DMS 273 (cell line): ENCODE results near the gene DVL1.

ENCODE experiments used
- DNase-seq: peaks from one replicate; lab custom pipeline; 2025; ENCODE audit not compliant: unreplicated experiment; lab: John Stamatoyannopoulos, UW

Gene DVL1

GRCh38 chr1:1312450-1313314 lies 36.5 kb downstream of the DVL1 start:
- DNase-seq = no peak

GRCh38 chr1:1311107-1312104 lies 37.8 kb downstream of the DVL1 start:
- DNase-seq = no peak

GRCh38 chr1:1310476-1311053 lies 38.7 kb downstream of the DVL1 start:
- no peak for DNase-seq

- DNase-seq = no peak
These were observed 39.2 kb downstream of the DVL1 start for GRCh38 chr1:1310109-1310385.

GRCh38 chr1:1309251-1310108 lies 39.7 kb downstream of the DVL1 start:
- DNase-seq = peak; percentile 72

GRCh38 chr1:1308756-1309250 lies 40.4 kb downstream of the DVL1 start:
- peak; percentile 74 for DNase-seq

- peak; percentile 98 for DNase-seq
These were observed 41.1 kb downstream of the DVL1 start, which contains the start of the genes ACAP3 and PUSL1 for GRCh38 chr1:1307923-1308755. TSS of gene ACAP3 (minus strand) at chr1:1307930. CDS start at chr1:1307815, 115 bp downstream. TSS of gene PUSL1 (plus strand) at chr1:1308597. CDS start at chr1:1308644, 47 bp downstream.

GRCh38 chr1:1307261-1307922 lies 41.8 kb downstream of the DVL1 start:
- DNase-seq = peak; percentile 59

- peak; percentile 68 for DNase-seq
These were observed 42.5 kb downstream of the DVL1 start for GRCh38 chr1:1306661-1307260.

GRCh38 chr1:1306070-1306660 lies 43.1 kb downstream of the DVL1 start:
- peak; percentile 80 for DNase-seq

GRCh38 chr1:1305300-1306069 lies 43.7 kb downstream of the DVL1 start:
- DNase-seq = peak; percentile 96

GRCh38 chr1:1304331-1305299 lies 44.6 kb downstream of the DVL1 start:
- peak; percentile 97 for DNase-seq

GRCh38 chr1:1303736-1304135 lies 45.5 kb downstream of the DVL1 start:
- DNase-seq = no peak

GRCh38 chr1:1302951-1303509 lies 46.2 kb downstream of the DVL1 start:
- peak; percentile 65 for DNase-seq

- peak; percentile 53 for DNase-seq
These were observed 47.2 kb downstream of the DVL1 start for GRCh38 chr1:1302006-1302430.

- DNase-seq = no peak
These were observed 48.9 kb downstream of the DVL1 start for GRCh38 chr1:1300352-1300739.
